ENCODE results near the gene KBTBD13. TPM values are rescaled to one million over a fixed set of nuclear protein-coding genes. Genes with fewer than 3 reads are reported as not detected.
"Not testable (repeated sequence)": the region's sequence is repeated elsewhere in the genome, so short reads cannot be mapped to it uniquely, and the experiment has no call there.

KBTBD13 gene
- total RNA-seq = 3.3 TPM
- long read RNA-seq, transcript KBTBD13-201 (1 exons, 3,124 nt) = major isoform, 6 of 6 reads
- long read RNA-seq, partial matches to known transcripts = 0 of 6 reads
- long read RNA-seq, other reads (novel, unspliced or antisense) = 0 of 6 reads

GRCh38 chr15:65076486-65077290 is at the start of gene KBTBD13:
KBTBD13 (plus strand) TSS chr15:65076746; CDS start chr15:65076816, 70 bp downstream.
- intact Hi-C loops (cut with DNase I) = no loop called here

GRCh38 chr15:65026756-65027155 is 49.8 kb upstream of the KBTBD13 start:
- no peak for DNase-seq (ENCODE audit: low spot score)
- intact Hi-C loops (cut with DNase I) = loop anchor here (5.0 kb wide), 1 partner anchor 39 kb away; the partner anchor contains the start of gene SPG21

More at GRCh38 chr15:65076486-65077290, at the start of gene KBTBD13:
- no peak for DNase-seq (ENCODE audit: low spot score)

GRCh38 chr15:65027593-65027992 is 49.0 kb upstream of the KBTBD13 start:
- intact Hi-C loops (cut with DNase I) = loop anchor here (5.0 kb wide), 1 partner anchor 40 kb away; the partner anchor contains the start of gene SPG21
- DNase-seq (ENCODE audit: low spot score) = no peak

DNA sequence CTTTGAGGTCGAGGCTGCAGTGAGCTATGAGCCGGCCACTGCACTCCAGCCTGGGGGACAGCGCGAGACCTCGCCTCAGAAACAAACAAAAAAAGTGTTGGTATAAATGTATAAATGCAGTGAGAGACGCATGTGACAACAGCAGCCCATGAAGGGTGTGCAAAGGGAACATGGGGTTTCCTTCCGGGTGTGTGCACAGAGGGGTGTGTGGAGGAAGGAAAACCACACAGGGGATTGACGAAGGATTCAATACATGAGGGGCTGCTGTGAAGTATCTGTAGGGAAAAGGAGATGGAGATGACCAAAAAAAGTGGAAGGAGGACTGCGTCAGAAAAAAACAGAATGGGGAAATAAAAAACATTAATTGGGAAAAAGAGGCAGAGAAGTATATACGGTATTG is 48.2 kb upstream of the KBTBD13 start:
- intact Hi-C loops (cut with DNase I) = loop anchor here (5.0 kb wide), 1 partner anchor 41 kb away; the partner anchor contains the start of gene SPG21
- DNase-seq (ENCODE audit: low spot score) = no peak

- intact Hi-C loops (cut with DNase I) = loop anchor here (5.0 kb wide), 1 partner anchor 42 kb away; the partner anchor contains the start of gene SPG21
- peak; percentile 97 for DNase-seq (ENCODE audit: low spot score)
Observed at GRCh38 chr15:65028921-65029735, 47.4 kb upstream of the KBTBD13 start, which contains the start of gene MTFMT. MTFMT (minus strand) TSS chr15:65029639; CDS start chr15:65029613, 26 bp downstream.

GRCh38 chr15:65029736-65030208 is 46.8 kb upstream of the KBTBD13 start:
- no peak for DNase-seq (ENCODE audit: low spot score)
- intact Hi-C loops (cut with DNase I) = loop anchor here (5.0 kb wide), 2 partner anchors 42 to 268 kb away; partner anchors contain the start of genes RNU5A-1 and SPG21

GRCh38 chr15:65032801-65033537 is 43.6 kb upstream of the KBTBD13 start:
- intact Hi-C loops (cut with DNase I) = loop anchor here (5.0 kb wide), 1 partner anchor 264 kb away; the partner anchor contains the start of gene RNU5A-1
- DNase-seq (ENCODE audit: low spot score) = no peak

DNA sequence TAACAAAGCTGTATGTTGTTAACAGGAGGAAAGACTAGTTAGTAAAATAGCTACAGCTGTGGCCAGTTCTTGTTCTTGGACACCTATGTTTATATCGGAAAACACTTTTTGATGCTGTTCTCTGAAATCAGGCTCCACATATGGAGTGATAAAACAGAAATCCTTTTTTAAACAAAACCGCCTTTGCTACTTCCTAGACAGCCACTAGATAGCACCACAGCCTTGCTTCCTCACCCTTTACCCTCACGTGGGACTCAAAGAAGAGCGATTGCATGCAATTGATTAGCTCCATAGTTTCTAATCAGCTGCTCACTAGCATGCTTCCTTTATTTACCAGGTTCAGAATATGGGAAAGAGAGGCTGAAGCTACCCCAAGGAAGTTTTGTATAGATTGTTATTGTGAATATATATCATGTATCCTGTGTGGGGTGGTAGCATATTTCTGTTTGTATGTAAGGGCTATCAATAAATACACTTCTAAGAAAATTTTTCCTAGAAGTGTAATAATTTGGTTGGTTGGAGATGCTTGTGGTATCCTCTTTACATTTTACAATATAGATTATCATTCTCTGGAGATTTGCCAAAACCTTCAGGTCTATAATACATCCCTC is 42.8 kb upstream of the KBTBD13 start:
- intact Hi-C loops (cut with DNase I) = loop anchor here (5.0 kb wide), 1 partner anchor 264 kb away; the partner anchor contains the start of gene RNU5A-1
- no peak for DNase-seq (ENCODE audit: low spot score)

DNA sequence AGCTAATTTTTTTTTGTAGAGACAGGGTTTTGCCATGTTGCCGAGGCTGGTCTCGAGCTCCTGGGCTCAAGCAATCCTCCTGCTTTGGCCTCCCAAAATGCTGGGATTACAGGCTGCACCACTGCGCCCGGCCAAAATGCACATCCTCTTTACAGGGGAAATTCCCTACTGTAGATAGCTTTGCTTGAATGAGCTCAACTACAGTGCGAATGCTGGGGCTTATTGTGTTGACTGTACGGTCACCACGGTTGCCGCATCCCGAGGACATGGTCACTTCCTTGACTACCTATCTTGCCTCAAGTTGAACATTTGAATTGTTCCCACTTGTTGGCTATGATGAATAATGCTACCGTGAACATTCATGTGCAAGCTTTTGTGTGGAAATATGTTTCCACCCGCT is 41.8 kb upstream of the KBTBD13 start:
- intact Hi-C loops (cut with DNase I) = loop anchor here (5.0 kb wide), 1 partner anchor 263 kb away; the partner anchor contains the start of gene RNU5A-1

GRCh38 chr15:65037309-65037708 is 39.2 kb upstream of the KBTBD13 start:
- intact Hi-C loops (cut with DNase I) = no loop called here
- DNase-seq (ENCODE audit: low spot score) = no peak

More for the DNA sequence above, 41.8 kb upstream of the KBTBD13 start:
- DNase-seq (ENCODE audit: low spot score) = no peak

- DNase-seq (ENCODE audit: low spot score) = no peak
- intact Hi-C loops (cut with DNase I) = no loop called here
Observed at GRCh38 chr15:65038428-65038827, 38.1 kb upstream of the KBTBD13 start.

GRCh38 chr15:65038836-65039235 is 37.7 kb upstream of the KBTBD13 start:
- no peak for DNase-seq (ENCODE audit: low spot score)
- intact Hi-C loops (cut with DNase I) = no loop called here

DNA sequence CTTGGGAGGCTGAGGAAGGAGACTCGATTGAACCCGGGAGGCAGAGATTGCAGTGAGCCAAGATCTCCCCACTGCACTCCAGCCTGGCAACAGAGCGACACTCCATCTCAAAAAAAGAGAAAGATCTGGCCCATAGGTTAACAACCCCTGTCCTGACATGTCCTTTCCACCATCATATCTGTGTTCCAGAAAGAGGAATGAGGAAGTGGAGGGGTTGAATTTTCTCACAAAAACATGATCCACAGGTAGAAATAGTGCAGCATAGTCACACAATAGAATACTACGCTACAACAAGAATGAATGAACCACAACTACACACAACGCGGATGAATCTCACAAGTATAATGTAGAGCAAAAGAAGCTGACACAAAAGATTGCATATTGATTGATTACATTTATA is 36.1 kb upstream of the KBTBD13 start:
- DNase-seq (ENCODE audit: low spot score) = no peak
- intact Hi-C loops (cut with DNase I) = no loop called here

GRCh38 chr15:65041787-65042186 is 34.8 kb upstream of the KBTBD13 start:
- intact Hi-C loops (cut with DNase I) = no loop called here

DNA sequence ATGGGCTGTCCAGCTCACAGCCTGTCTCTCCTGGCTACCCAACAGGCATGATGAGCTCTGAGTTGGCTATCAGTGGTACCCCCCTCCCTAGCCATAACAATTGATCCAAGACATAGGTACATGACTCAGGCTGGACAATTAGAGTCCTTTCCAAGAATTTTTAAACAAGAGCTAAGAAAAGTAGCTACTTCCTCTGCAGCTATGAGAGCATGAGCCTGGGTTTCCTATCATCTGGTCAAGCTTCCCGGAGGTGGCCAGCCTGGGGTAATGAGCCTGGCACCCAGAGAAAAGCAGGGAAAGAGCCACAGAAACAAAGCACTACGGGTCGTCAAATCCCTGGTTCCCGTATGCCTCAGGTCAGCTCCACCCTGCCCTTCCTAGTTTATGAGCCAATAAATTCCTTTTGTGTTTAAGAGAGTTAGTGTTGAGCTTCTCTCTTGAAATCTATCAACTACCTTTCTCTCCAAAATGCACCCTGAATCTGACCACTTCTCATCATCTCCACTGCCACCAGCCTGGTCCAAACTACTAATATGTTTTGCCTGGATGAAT is 33.7 kb upstream of the KBTBD13 start:
- DNase-seq (ENCODE audit: low spot score) = no peak
- intact Hi-C loops (cut with DNase I) = no loop called here

More at GRCh38 chr15:65041787-65042186, 34.8 kb upstream of the KBTBD13 start:
- no peak for DNase-seq (ENCODE audit: low spot score)

DNA sequence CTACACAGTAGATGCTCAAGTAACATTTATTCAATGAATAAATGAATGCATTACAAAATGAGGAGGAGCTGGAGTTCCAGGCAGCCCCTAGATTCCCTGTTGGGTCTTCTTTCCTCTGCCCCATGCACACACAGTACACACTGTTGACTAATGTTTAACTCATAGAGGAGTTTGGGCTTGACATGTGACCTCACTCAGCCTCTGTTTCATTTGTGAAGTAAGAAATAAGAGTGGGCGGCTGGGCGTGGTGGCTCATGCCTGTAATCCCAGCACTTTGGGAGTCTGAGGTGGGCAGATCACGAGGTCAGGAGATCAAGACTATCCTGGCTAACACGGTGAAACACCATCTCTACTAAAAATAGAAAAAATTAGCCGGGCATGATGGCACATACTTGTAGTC is 32.3 kb upstream of the KBTBD13 start:
- intact Hi-C loops (cut with DNase I); DNase-seq (ENCODE audit: low spot score): not testable (repeated sequence)

DNA sequence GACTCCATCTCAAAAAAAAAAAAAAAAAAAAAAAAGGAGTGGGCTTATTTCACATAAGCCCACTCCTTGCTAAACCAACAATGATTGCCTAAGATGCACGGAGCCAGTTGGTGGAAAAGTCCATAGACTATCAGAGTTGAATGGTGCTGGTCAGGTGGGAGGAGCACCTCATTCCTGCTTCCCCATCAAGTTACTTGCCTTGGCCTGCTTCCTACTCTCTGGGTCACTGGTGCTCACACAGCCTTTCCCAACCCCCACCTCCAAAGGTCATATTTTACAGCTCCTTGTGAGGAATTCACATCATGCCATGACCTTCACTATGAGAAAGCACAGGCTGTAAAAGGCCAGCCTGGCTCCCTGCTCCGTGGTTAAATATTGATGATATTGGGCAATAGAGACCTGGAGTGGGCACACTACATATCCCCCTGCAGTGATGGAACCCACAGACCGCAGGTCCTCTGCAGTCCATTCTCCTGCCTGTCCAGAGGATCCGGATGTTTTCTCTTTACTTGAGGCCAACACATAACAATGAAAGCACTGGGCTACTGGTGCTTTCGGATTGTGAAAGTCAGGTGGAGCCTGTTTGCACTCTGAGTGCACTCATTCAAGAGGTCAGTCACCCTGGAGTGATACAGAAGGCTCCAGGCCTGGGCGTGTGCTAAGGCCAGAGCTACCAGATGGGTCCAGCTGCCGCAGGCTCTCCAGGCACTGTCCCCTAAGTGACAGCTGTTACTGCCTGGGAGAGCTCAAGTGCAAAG is 31.6 kb upstream of the KBTBD13 start, which contains the start of gene SLC51B:
SLC51B (plus strand) TSS at position 664 of the 758 bp plus-strand sequence. CDS start 4,618 bp downstream, outside the sequence.
- no peak for DNase-seq (ENCODE audit: low spot score)

More for the DNA sequence above, 31.6 kb upstream of the KBTBD13 start, which contains the start of gene SLC51B:
- intact Hi-C loops (cut with DNase I) = no loop called here

All from cardiac septum (tissue), 1 donor.